HEK293 (cell line): Measurements from ENCODE around the gene GTF2H2C.

ENCODE experiments used
- MEIS1 ChIP-seq: sonication (generic); formaldehyde crosslinking; IDR thresholded peaks from 2 replicates; pipeline ENCODE4 v1.8.1; 2022; ENCODE audit warnings: missing genetic modification reagents, mild to moderate bottlenecking, borderline replicate concordance
- YY2 ChIP-seq: fragments of 450-650 bp; formaldehyde crosslinking; IDR thresholded peaks from 2 replicates; pipeline ENCODE4 v1.5.1; 2016; ENCODE audit warnings: missing biosample characterization, missing genetic modification characterization
- ZBTB7A ChIP-seq: fragments of 450-650 bp; formaldehyde crosslinking; IDR thresholded peaks from 2 replicates; pipeline ENCODE4 v1.5.1; 2016; ENCODE audit warnings: low read depth, missing biosample characterization, missing genetic modification characterization
- ZFP3 ChIP-seq: fragments of 450-650 bp; formaldehyde crosslinking; IDR thresholded peaks from 2 replicates; pipeline ENCODE4 v1.5.1; 2016; ENCODE audit warnings: low read depth, missing biosample characterization, missing genetic modification characterization
- ZFP41 ChIP-seq: fragments of 450-650 bp; formaldehyde crosslinking; IDR thresholded peaks from 2 replicates; pipeline ENCODE4 v1.5.1; 2016; ENCODE audit warnings: missing biosample characterization, missing genetic modification characterization, borderline replicate concordance
- ZNF155 ChIP-seq: fragments of 450-650 bp; formaldehyde crosslinking; IDR thresholded peaks from 2 replicates; pipeline ENCODE4 v1.5.1; 2016; ENCODE audit warnings: missing biosample characterization, missing genetic modification characterization
- ZNF211 ChIP-seq: fragments of 450-650 bp; formaldehyde crosslinking; IDR thresholded peaks from 2 replicates; pipeline ENCODE4 v1.5.1; 2016; ENCODE audit warnings: low read depth, missing biosample characterization, missing genetic modification characterization
- ZNF248 ChIP-seq: fragments of 450-650 bp; formaldehyde crosslinking; IDR thresholded peaks from 2 replicates; pipeline ENCODE4 v1.5.1; 2017; ENCODE audit warnings: missing biosample characterization, missing genetic modification characterization
- ZNF423 ChIP-seq: fragments of 450-650 bp; formaldehyde crosslinking; IDR thresholded peaks from 2 replicates; pipeline ENCODE4 v1.5.1; 2016; ENCODE audit warnings: missing biosample characterization, missing genetic modification characterization
- ZNF501 ChIP-seq: fragments of 450-650 bp; formaldehyde crosslinking; IDR thresholded peaks from 2 replicates; pipeline ENCODE4 v1.5.1; 2016; ENCODE audit warnings: missing biosample characterization, missing genetic modification characterization
- ZNF548 ChIP-seq: fragments of 450-650 bp; formaldehyde crosslinking; IDR thresholded peaks from 2 replicates; pipeline ENCODE4 v1.5.1; 2016; ENCODE audit warnings: missing biosample characterization, missing genetic modification characterization
- ZNF623 ChIP-seq: fragments of 450-650 bp; formaldehyde crosslinking; IDR thresholded peaks from 2 replicates; pipeline ENCODE4 v1.5.1; 2016; ENCODE audit warnings: missing biosample characterization, missing genetic modification characterization
- ZNF629 ChIP-seq: fragments of 450-650 bp; formaldehyde crosslinking; IDR thresholded peaks from 2 replicates; pipeline ENCODE4 v1.5.1; 2017; ENCODE audit warnings: missing biosample characterization, missing genetic modification characterization
- ZNF658 ChIP-seq: fragments of 450-650 bp; formaldehyde crosslinking; IDR thresholded peaks from 2 replicates; pipeline ENCODE4; 2016; ENCODE audit warnings: missing biosample characterization, missing genetic modification characterization
- ZNF670 ChIP-seq: fragments of 450-650 bp; formaldehyde crosslinking; IDR thresholded peaks from 2 replicates; pipeline ENCODE4 v1.5.1; 2016; ENCODE audit warnings: missing biosample characterization, missing genetic modification characterization, low read depth
- ZNF677 ChIP-seq: fragments of 450-650 bp; IDR thresholded peaks from 2 replicates; pipeline ENCODE4 v1.5.0; 2018; ENCODE audit warnings: missing biosample characterization, mild to moderate bottlenecking, missing genetic modification characterization, moderate library complexity
- ZNF777 ChIP-seq: fragments of 450-650 bp; formaldehyde crosslinking; IDR thresholded peaks from 2 replicates; pipeline ENCODE4 v1.5.1; 2017; ENCODE audit warnings: missing biosample characterization, missing genetic modification characterization, borderline replicate concordance
- ZNF785 ChIP-seq: fragments of 450-650 bp; formaldehyde crosslinking; IDR thresholded peaks from 2 replicates; pipeline ENCODE4 v1.5.1; 2016; ENCODE audit warnings: missing biosample characterization, missing genetic modification characterization
- ZSCAN23 ChIP-seq: fragments of 450-650 bp; formaldehyde crosslinking; IDR thresholded peaks from 2 replicates; pipeline ENCODE4 v1.5.1; 2016; ENCODE audit warnings: missing biosample characterization, missing genetic modification characterization
- TF ChIP-seq, protein P1 (sequence below): fragments of 450-650 bp; IDR thresholded peaks from 2 replicates; pipeline ENCODE4 v1.5.1; 2018; ENCODE audit warnings: missing biosample characterization, missing genetic modification characterization
- TF ChIP-seq, protein P2 (sequence below): fragments of 450-650 bp; formaldehyde crosslinking; conservative IDR thresholded peaks from 2 replicates; pipeline ENCODE4 v1.5.1; 2016; ENCODE audit warnings: low read depth, missing biosample characterization, missing genetic modification characterization
- TF ChIP-seq, protein P3 (sequence below): sonication (generic); formaldehyde crosslinking; IDR thresholded peaks from 2 replicates; pipeline ENCODE4 v1.8.1; 2022; ENCODE audit warnings: mild to moderate bottlenecking, moderate library complexity, missing genetic modification reagents
- TF ChIP-seq, protein P4 (sequence below): fragments of 450-650 bp; formaldehyde crosslinking; IDR thresholded peaks from 2 replicates; pipeline ENCODE4 v1.5.1; 2016; ENCODE audit warnings: missing biosample characterization, missing genetic modification characterization, borderline replicate concordance
- TF ChIP-seq, protein P5 (sequence below): fragments of 450-650 bp; formaldehyde crosslinking; IDR thresholded peaks from 2 replicates; pipeline ENCODE4 v1.5.1; 2016; ENCODE audit warnings: missing biosample characterization, missing genetic modification characterization

Gene GTF2H2C

DNA sequence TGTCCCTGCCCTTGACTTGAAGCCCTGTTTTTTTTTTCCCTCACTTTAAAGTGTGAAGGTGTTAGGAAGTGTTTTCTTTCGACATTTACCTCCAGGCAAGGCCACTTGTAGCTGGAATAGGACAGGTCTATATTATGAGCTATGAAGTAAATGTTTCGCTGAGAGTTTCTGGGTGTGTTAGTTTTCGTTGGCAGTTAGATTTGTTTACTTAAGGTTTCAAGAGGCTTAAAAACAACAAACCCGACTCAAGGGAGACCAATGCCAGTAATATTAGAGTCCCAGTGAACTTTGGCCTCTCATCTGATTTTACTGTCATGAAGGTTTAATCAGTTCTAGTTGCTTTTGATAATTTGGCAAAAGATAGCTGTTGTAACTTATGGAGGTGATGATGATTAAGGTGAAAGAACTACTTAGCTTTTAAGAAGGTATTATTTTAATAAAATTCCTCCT, 42.2 kb upstream of the GTF2H2C start (continued):
- TF ChIP-seq ZNF785 (tag by site-specific recombination) (no peak), ZNF211 (tag by site-specific recombination) (no peak), ZFP41 (tag by site-specific recombination) (no peak), ZFP3 (no peak), ZBTB7A (tag by site-specific recombination) (no peak), ZNF670 (tag by site-specific recombination) (no peak), ZNF248 (no peak), ZNF677 (no peak), ZNF777 (tag by site-specific recombination) (no peak), ZNF658 (tag by site-specific recombination) (no peak), YY2 (tag by site-specific recombination) (no peak), ZNF155 (tag by site-specific recombination) (no peak), MEIS1 (no peak), ZNF623 (tag by site-specific recombination) (no peak), ZNF548 (tag by site-specific recombination) (no peak), ZNF629 (tag by site-specific recombination) (peak; percentile 90), ZSCAN23 (no peak), ZNF501 (tag by site-specific recombination) (0 out of 2 replicates have a peak, but pooled peaks have one; percentile 26), ZNF423 (tag by site-specific recombination) (no peak)
- TF ChIP-seq, protein P1, sequence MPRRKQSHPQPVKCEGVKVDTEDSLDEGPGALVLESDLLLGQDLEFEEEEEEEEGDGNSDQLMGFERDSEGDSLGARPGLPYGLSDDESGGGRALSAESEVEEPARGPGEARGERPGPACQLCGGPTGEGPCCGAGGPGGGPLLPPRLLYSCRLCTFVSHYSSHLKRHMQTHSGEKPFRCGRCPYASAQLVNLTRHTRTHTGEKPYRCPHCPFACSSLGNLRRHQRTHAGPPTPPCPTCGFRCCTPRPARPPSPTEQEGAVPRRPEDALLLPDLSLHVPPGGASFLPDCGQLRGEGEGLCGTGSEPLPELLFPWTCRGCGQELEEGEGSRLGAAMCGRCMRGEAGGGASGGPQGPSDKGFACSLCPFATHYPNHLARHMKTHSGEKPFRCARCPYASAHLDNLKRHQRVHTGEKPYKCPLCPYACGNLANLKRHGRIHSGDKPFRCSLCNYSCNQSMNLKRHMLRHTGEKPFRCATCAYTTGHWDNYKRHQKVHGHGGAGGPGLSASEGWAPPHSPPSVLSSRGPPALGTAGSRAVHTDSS (tag by site-specific recombination), result 0 out of 2 replicates have a peak, but pooled peaks have one; percentile 9
- TF ChIP-seq, protein P2, sequence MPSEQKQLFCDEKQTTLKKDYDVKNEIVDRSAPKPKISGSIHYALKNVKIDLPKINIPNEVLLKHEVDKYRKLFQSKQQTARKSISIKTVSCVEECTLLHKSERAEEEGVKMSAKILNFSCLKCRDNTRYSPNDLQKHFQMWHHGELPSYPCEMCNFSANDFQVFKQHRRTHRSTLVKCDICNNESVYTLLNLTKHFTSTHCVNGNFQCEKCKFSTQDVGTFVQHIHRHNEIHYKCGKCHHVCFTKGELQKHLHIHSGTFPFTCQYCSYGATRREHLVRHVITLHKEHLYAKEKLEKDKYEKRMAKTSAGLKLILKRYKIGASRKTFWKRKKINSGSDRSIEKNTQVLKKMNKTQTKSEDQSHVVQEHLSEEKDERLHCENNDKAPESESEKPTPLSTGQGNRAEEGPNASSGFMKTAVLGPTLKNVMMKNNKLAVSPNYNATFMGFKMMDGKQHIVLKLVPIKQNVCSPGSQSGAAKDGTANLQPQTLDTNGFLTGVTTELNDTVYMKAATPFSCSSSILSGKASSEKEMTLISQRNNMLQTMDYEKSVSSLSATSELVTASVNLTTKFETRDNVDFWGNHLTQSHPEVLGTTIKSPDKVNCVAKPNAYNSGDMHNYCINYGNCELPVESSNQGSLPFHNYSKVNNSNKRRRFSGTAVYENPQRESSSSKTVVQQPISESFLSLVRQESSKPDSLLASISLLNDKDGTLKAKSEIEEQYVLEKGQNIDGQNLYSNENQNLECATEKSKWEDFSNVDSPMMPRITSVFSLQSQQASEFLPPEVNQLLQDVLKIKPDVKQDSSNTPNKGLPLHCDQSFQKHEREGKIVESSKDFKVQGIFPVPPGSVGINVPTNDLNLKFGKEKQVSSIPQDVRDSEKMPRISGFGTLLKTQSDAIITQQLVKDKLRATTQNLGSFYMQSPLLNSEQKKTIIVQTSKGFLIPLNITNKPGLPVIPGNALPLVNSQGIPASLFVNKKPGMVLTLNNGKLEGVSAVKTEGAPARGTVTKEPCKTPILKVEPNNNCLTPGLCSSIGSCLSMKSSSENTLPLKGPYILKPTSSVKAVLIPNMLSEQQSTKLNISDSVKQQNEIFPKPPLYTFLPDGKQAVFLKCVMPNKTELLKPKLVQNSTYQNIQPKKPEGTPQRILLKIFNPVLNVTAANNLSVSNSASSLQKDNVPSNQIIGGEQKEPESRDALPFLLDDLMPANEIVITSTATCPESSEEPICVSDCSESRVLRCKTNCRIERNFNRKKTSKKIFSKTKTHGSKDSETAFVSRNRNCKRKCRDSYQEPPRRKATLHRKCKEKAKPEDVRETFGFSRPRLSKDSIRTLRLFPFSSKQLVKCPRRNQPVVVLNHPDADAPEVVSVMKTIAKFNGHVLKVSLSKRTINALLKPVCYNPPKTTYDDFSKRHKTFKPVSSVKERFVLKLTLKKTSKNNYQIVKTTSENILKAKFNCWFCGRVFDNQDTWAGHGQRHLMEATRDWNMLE (tag by site-specific recombination), result no peak
- TF ChIP-seq, protein P3, sequence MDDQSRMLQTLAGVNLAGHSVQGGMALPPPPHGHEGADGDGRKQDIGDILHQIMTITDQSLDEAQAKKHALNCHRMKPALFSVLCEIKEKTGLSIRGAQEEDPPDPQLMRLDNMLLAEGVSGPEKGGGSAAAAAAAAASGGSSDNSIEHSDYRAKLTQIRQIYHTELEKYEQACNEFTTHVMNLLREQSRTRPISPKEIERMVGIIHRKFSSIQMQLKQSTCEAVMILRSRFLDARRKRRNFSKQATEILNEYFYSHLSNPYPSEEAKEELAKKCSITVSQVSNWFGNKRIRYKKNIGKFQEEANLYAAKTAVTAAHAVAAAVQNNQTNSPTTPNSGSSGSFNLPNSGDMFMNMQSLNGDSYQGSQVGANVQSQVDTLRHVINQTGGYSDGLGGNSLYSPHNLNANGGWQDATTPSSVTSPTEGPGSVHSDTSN, result no peak
- TF ChIP-seq, protein P4, sequence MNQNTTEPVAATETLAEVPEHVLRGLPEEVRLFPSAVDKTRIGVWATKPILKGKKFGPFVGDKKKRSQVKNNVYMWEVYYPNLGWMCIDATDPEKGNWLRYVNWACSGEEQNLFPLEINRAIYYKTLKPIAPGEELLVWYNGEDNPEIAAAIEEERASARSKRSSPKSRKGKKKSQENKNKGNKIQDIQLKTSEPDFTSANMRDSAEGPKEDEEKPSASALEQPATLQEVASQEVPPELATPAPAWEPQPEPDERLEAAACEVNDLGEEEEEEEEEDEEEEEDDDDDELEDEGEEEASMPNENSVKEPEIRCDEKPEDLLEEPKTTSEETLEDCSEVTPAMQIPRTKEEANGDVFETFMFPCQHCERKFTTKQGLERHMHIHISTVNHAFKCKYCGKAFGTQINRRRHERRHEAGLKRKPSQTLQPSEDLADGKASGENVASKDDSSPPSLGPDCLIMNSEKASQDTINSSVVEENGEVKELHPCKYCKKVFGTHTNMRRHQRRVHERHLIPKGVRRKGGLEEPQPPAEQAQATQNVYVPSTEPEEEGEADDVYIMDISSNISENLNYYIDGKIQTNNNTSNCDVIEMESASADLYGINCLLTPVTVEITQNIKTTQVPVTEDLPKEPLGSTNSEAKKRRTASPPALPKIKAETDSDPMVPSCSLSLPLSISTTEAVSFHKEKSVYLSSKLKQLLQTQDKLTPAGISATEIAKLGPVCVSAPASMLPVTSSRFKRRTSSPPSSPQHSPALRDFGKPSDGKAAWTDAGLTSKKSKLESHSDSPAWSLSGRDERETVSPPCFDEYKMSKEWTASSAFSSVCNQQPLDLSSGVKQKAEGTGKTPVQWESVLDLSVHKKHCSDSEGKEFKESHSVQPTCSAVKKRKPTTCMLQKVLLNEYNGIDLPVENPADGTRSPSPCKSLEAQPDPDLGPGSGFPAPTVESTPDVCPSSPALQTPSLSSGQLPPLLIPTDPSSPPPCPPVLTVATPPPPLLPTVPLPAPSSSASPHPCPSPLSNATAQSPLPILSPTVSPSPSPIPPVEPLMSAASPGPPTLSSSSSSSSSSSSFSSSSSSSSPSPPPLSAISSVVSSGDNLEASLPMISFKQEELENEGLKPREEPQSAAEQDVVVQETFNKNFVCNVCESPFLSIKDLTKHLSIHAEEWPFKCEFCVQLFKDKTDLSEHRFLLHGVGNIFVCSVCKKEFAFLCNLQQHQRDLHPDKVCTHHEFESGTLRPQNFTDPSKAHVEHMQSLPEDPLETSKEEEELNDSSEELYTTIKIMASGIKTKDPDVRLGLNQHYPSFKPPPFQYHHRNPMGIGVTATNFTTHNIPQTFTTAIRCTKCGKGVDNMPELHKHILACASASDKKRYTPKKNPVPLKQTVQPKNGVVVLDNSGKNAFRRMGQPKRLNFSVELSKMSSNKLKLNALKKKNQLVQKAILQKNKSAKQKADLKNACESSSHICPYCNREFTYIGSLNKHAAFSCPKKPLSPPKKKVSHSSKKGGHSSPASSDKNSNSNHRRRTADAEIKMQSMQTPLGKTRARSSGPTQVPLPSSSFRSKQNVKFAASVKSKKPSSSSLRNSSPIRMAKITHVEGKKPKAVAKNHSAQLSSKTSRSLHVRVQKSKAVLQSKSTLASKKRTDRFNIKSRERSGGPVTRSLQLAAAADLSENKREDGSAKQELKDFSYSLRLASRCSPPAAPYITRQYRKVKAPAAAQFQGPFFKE, result no peak
- TF ChIP-seq, protein P5, sequence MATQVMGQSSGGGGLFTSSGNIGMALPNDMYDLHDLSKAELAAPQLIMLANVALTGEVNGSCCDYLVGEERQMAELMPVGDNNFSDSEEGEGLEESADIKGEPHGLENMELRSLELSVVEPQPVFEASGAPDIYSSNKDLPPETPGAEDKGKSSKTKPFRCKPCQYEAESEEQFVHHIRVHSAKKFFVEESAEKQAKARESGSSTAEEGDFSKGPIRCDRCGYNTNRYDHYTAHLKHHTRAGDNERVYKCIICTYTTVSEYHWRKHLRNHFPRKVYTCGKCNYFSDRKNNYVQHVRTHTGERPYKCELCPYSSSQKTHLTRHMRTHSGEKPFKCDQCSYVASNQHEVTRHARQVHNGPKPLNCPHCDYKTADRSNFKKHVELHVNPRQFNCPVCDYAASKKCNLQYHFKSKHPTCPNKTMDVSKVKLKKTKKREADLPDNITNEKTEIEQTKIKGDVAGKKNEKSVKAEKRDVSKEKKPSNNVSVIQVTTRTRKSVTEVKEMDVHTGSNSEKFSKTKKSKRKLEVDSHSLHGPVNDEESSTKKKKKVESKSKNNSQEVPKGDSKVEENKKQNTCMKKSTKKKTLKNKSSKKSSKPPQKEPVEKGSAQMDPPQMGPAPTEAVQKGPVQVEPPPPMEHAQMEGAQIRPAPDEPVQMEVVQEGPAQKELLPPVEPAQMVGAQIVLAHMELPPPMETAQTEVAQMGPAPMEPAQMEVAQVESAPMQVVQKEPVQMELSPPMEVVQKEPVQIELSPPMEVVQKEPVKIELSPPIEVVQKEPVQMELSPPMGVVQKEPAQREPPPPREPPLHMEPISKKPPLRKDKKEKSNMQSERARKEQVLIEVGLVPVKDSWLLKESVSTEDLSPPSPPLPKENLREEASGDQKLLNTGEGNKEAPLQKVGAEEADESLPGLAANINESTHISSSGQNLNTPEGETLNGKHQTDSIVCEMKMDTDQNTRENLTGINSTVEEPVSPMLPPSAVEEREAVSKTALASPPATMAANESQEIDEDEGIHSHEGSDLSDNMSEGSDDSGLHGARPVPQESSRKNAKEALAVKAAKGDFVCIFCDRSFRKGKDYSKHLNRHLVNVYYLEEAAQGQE (tag by site-specific recombination), result no peak
